HTERT RPE-1 (cell line): ENCODE data around the gene KRTAP2-4.
"Not testable (repeated sequence)": the region's sequence is repeated elsewhere in the genome, so short reads cannot be mapped to it uniquely, and the experiment has no call there.

ENCODE experiments used
- in situ Hi-C: fragments of 300-500 bp; cut with MboI; formaldehyde crosslinking; loops from 4 replicates; pipeline ENCODE4 v1.14.3; 2020; ENCODE audit warnings: low sequenced_read_pairs

Gene KRTAP2-4

GRCh38 chr17:41071606-41072360 is 6.1 kb upstream of the KRTAP2-4 start:
- in situ Hi-C loops: no loop called here

DNA sequence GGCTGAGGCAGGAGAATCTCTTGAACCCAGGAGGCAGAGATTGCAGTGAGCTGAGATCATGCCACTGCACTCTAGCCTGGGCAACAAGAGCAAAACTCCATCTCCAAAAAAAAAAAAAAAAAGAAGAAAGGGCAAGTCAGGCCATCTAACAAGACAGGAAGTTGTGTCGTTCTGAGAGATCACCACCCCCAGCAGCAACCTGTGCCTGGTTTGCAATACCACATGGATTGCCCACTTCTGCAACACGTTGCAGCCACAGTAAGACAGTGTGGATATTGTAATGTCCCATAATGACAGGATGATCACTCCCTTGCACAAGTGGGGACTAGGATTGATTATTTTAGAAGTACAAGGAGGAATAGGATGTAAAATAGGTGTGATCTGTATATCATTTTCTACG is 3.4 kb upstream of the KRTAP2-4 start:
- in situ Hi-C loops: no loop called here

- in situ Hi-C loops: no loop called here
These were observed 1.6 kb upstream of the KRTAP2-4 start for GRCh38 chr17:41067281-41067680.

DNA sequence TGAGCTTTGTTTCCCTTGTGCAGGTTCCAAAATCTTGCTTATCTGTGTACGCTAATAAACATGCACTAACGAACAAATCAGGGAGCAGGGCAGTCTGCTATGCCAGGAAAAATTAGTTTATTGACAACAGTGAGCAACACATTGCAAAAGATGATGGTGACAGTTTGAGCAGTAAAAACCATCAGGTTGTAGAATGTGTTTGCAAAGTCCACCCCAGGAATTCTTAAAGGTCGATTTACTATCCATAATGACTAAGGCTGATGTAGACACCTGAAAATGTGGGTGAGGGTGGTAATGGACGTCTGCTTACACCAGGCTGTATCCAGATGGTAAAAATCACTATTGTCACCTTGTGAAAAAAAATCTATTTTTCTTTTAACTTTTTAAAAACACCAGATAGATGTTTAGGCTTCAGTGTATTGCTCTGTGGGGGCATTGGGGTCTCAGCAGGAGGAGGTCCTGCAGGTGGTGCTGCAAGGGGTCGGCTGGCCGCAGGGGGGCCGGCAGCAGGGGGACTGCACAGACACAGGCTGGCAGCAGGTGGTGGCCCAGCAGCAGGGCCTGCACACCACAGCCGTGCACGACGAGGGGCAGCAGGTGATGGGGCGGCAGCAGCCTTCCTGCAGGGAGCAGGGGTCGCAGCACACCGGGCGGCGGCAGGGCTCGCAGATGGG is 526 bp downstream of the KRTAP2-4 start:
- in situ Hi-C loops: not testable (repeated sequence)

GRCh38 chr17:41064301-41064700 is 1.4 kb downstream of the KRTAP2-4 start:
- in situ Hi-C loops: no loop called here

- in situ Hi-C loops: no loop called here
These were observed 2.2 kb downstream of the KRTAP2-4 start for GRCh38 chr17:41063449-41063848.

DNA sequence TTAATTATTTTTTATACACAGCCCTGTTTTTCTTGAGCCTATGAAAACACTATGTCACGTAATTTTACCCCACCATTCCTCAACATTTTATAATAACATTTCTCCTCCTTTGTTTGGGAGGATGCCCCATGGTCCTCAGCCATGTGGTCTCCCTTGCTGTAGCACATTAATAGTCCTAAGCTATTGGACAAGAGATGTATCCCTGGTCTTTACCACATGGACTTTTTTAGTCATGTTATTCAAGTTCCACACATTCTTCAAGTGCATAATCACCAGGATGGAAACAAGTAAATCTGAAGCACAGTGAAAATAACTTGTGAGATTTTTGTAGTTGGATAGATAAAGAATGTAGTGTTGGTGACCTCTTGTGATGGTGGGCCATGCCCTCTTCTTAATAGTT is 3.7 kb downstream of the KRTAP2-4 start:
- in situ Hi-C loops: no loop called here

- in situ Hi-C loops: no loop called here
These were observed 5.6 kb downstream of the KRTAP2-4 start, which contains the start of gene KRTAP2-3 for GRCh38 chr17:41060052-41060604. KRTAP2-3 (minus strand) TSS chr17:41060114; CDS start chr17:41060050, 64 bp downstream.

DNA sequence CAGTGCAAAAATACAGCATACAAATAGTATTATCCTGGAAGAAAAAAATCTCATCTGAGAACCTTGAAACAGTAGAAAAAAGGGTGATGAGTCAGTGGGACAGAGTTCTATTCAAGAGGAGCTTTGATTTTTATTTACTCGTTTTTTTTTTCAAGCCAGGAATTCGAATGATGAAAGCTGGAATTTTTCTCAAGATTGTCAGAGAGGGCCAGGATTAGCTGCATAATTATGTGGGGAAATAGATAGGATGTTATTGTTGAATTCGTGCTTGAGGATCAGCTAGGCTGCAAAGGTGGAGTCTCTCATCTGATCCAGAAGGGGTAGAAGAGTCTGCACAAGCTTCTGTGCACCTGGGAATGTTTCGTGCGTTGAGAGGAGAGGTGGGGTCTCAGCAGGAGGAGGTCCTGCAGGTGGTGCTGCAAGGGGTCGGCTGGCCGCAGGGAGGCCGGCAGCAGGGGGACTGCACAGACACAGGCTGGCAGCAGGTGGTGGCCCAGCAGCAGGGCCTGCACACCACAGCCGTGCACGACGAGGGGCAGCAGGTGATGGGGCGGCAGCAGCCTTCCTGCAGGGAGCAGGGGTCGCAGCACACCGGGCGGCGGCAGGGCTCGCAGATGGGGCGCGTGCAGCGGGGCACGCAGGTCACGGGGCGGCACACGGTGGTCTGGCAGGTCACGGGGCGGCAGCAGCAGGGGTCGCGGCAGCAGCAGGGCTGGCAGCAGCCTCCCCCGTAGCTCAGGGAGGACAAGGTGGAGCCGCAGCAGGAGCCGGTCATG is 6.2 kb downstream of the KRTAP2-4 start:
- in situ Hi-C loops: not testable (repeated sequence)

- in situ Hi-C loops: no loop called here
These were observed 6.9 kb downstream of the KRTAP2-4 start for GRCh38 chr17:41058741-41059140.

DNA sequence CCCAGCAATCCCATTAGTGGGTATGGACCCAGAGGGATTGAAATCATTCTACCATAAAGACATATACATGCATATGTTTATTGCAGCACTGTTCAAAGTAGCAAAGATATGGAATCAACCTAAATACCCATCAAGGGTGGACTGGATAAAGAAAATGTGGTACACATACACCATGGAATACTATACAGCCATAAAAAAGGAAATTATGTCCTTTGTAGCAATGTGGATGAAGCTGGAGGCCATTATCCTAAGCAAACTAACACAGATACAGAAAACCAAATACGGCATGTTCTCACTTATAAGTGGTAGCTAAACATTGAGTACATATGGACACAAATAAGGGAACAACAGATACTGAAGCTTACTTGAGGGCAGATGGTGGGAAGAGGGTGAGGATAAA is 8.1 kb downstream of the KRTAP2-4 start:
- in situ Hi-C loops: no loop called here

- in situ Hi-C loops: not testable (repeated sequence)
These were observed 10.5 kb downstream of the KRTAP2-4 start, which contains the start of gene KRTAP2-2 for GRCh38 chr17:41055130-41055529. KRTAP2-2 (minus strand) TSS chr17:41055230; CDS start chr17:41055211, 19 bp downstream.

DNA sequence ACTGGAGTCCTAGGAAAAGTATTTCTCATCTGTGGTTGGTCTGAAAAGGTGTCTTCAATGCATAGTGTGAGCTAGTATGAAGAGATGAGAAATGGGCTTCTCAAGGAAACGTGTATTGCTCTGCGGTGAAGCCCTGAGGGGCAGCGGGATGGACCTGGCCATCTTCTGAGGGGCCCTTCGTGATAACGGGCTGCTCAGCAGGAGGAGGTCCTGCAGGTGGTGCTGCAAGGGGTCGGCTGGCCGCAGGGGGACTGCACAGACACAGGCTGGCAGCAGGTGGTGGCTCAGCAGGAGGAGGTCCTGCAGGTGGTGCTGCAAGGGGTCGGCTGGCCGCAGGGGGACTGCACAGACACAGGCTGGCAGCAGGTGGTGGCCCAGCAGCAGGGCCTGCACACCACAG is 11.1 kb downstream of the KRTAP2-4 start:
- in situ Hi-C loops: not testable (repeated sequence)

DNA sequence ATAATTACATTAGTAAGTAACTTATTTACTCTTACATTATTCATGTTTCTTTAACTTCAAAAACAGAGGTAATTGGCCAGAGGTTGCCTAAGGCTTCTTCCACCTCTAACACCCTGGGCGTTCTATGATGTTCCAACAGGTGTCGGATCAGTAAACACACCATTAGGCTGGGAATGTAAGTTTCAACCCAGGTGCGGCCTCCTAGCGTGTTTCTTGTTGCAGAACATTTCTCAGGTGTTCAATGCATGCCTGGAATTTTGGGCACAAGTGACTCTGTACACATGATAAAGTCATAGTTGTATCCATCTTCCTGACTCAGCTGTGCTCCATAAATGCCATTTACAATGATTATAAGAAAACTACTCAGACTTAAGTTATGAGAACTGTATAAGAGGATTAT is 11.7 kb downstream of the KRTAP2-4 start:
- in situ Hi-C loops: no loop called here

DNA sequence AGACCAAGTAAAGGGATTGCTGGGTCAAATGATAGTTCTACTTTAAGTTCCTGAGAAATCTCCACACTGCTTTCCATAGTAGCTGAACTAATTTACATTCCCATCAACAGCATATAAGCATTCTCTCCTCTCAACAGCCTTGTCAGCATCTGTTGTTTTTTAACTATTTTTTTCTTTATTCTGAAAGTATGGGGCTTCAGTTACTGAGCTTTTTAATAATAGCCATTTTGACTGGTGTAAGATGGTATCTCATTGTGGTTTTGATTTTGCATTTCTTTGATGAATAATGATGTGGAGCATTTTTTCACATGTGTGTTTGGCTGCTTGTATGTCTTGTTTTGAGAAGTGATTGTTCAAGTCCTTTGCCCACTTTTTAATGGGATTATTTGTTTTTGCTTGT is 13.1 kb downstream of the KRTAP2-4 start:
- in situ Hi-C loops: no loop called here

DNA sequence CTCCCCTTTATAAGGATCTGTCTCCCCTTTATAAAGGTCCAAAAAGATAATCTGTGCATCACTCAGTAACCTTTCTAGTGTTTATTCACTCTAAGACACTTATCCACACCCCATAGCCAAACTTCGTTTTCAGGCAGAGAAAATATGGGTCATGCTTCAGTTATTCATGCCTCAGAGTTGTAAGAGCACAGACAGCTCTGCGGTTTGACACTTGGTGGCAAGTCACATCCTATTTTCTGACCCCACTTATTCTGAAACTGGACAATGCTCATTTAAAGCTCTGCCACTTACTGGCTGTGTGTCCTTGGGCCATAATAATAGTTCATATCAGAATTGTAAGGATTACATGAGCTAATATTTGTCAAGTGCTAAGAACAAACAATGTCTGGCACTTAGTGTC is 16.6 kb downstream of the KRTAP2-4 start:
- in situ Hi-C loops: no loop called here

DNA sequence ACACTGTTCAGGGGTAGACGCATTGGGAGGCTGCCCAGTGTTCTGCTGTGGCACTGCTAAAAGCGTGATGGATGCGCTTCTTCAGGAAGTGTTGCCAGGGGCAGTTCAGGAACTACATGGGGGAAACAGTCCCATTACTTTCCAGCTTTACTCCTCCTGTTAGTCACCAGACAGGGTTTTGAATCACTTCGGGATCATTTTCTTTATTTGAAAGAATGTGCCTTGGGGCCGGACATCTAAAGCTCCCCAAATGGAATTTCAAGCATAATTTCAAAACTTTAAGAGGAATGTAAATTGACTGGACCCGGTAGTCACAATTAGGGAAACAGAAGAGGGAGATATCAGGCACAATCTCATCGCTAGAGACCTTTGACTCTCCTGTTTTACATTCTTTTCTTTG is 17.2 kb downstream of the KRTAP2-4 start:
- in situ Hi-C loops: no loop called here

- in situ Hi-C loops: not testable (repeated sequence)
These were observed 18.8 kb downstream of the KRTAP2-4 start, which contains the start of gene KRTAP2-1 for GRCh38 chr17:41046735-41047465. KRTAP2-1 (minus strand) TSS chr17:41047316; CDS start chr17:41047267, 49 bp downstream.

DNA sequence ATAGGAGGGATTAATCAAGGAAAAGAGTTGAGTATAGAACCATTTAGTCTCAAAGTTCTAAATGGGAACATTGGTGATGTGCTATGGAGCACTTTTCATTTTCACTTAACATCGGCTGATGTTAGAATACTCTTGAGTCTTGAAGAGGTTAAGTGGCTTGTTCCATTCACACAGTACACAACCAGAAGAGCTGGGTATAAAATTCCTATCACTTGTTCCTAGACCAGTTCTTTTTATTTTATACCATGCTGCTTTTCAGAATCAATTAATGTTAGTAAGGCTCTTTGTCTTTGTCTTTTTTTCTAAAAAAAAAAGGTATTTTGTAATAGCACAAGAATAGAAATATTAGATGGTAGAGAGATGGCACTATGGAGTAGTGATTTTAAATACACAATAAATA is 22.7 kb downstream of the KRTAP2-4 start:
- in situ Hi-C loops: no loop called here

- in situ Hi-C loops: not testable (repeated sequence)
These were observed 24.7 kb downstream of the KRTAP2-4 start, which contains the start of gene KRTAP1-1 for GRCh38 chr17:41040783-41041571. KRTAP1-1 (minus strand) TSS chr17:41041450; CDS start chr17:41041397, 53 bp downstream.
